Cardiac muscle cell (in vitro differentiated cells and primary cell): ENCODE data around the gene SIL1. TPM values are rescaled to one million over a fixed set of nuclear protein-coding genes. Genes with fewer than 3 reads are reported as not detected.

Experiments used
- DNase-seq, 2 donors: peaks; one replicate each; pipeline versions ENCODE4 v3.0.0 to v3.0.0-alpha.2; 2010 to 2017; ENCODE audit warnings: low read depth in 1 of 2, low spot score in 1 of 2
- H3K27ac ChIP-seq: fragments of 200-600 bp; sonication (generic); 2 replicates; pipeline ENCODE4 v1.5.1; 2016
- H3K27me3 ChIP-seq: fragments of 200-600 bp; sonication (generic); 2 replicates; pipeline ENCODE4 v1.6.0; 2016; ENCODE audit warnings: control low read depth
- H3K36me3 ChIP-seq: fragments of 200-600 bp; sonication (generic); 2 replicates; pipeline ENCODE4 v1.5.1; 2016; ENCODE audit warnings: control low read depth
- H3K4me1 ChIP-seq: fragments of 200-600 bp; sonication (generic); 2 replicates; pipeline ENCODE4 v1.8.1; 2017; ENCODE audit warnings: low read depth, mild to moderate bottlenecking, mixed run types
- H3K4me3 ChIP-seq: fragments of 200-600 bp; sonication (generic); 2 replicates; pipeline ENCODE4 v1.5.1; 2016; ENCODE audit warnings: mild to moderate bottlenecking
- H3K9me3 ChIP-seq: fragments of 200-600 bp; sonication (generic); 2 replicates; pipeline ENCODE4 v1.5.1; 2017; ENCODE audit warnings: low read depth, mild to moderate bottlenecking, control low read depth
- CTCF ChIP-seq: IDR thresholded peaks from 2 replicates; pipeline ENCODE4 v1.5.1; 2012; ENCODE audit warnings: low read depth, mild to moderate bottlenecking, low read length
- polyA plus RNA-seq: library from polyadenylated mRNA; unstranded; fragments of >200 nt; fragmentation: Nextera tagmentation; extraction: Ambion mirVana; gene quantifications from 2 replicates; pipeline ENCODE4 v1.2.1, GENCODE V29; 2016
- total RNA-seq: library from RNA; depleted of rRNA; stranded (reverse); fragments of >200 nt; gene quantifications from 2 replicates; pipeline ENCODE4 v1.2.3, GENCODE V29; 2016

The SIL1 gene
- total and polyA plus RNA-seq, 2 experiments from 2014 or later, result 40.5 to 49.8 TPM

- peaks cover 22% of the 10 kb centered on the region for H3K4me1 ChIP-seq
- no peak for TF ChIP-seq CTCF
- no peaks in the 10 kb centered on the region for H3K9me3 ChIP-seq
- no peaks in the 10 kb centered on the region for H3K27me3 ChIP-seq
- H3K27ac ChIP-seq, result no peak overlapping the region
- H3K4me3 ChIP-seq, result no peak overlapping the region
- no peaks in the 10 kb centered on the region for H3K36me3 ChIP-seq
- no peak for DNase-seq
Observed at GRCh38 chr5:139134906-139135305, 63.3 kb downstream of the SIL1 start.

GRCh38 chr5:139133282-139133681, 64.9 kb downstream of the SIL1 start:
- Histone ChIP-seq H3K4me3 (no peak overlapping the region), H3K4me1 (peaks cover 22% of the 10 kb centered on the region), H3K27ac (no peak overlapping the region), H3K27me3 (no peaks in the 10 kb centered on the region), H3K36me3 (no peaks in the 10 kb centered on the region), H3K9me3 (no peaks in the 10 kb centered on the region)
- DNase-seq, result no peak
- no peak for TF ChIP-seq CTCF

GRCh38 chr5:139132515-139132914, 65.7 kb downstream of the SIL1 start:
- Histone ChIP-seq H3K36me3 (no peaks in the 10 kb centered on the region), H3K27ac (peak overlapping the region; percentile 92), H3K9me3 (no peaks in the 10 kb centered on the region), H3K4me3 (no peak overlapping the region), H3K4me1 (peaks cover 22% of the 10 kb centered on the region), H3K27me3 (no peaks in the 10 kb centered on the region)
- TF ChIP-seq CTCF, result no peak
- DNase-seq, result no peak

- Histone ChIP-seq H3K27me3 (no peaks in the 10 kb centered on the region), H3K36me3 (no peaks in the 10 kb centered on the region), H3K4me3 (no peak overlapping the region), H3K4me1 (peaks cover 23% of the 10 kb centered on the region), H3K27ac (peak overlapping the region; percentile 92), H3K9me3 (no peaks in the 10 kb centered on the region)
- DNase-seq, result peak in 1 of 2 donors; percentile 27
- no peak for TF ChIP-seq CTCF
Observed at GRCh38 chr5:139131921-139132432, 66.2 kb downstream of the SIL1 start.

GRCh38 chr5:139131465-139131864, 66.7 kb downstream of the SIL1 start:
- Histone ChIP-seq H3K27me3 (no peaks in the 10 kb centered on the region), H3K27ac (peak overlapping the region; percentile 92), H3K4me1 (peaks cover 29% of the 10 kb centered on the region), H3K36me3 (no peaks in the 10 kb centered on the region), H3K9me3 (no peaks in the 10 kb centered on the region), H3K4me3 (no peak overlapping the region)
- DNase-seq, result peak; percentile 63
- no peak for TF ChIP-seq CTCF
